Measurements from ENCODE around the gene CCNY.

- TF ChIP-seq POLR2A (IDR thresholded peaks at IDR 0.05; ENCODE audit: low read depth, low read length) (no peak), POLR2AphosphoS5 (IDR thresholded peaks at IDR 0.05; ENCODE audit: low read depth, low read length) (no peak)
Observed at GRCh38 chr10:35369049-35369611, 32.8 kb downstream of the CCNY start.

Data from GM12891 (cell line).